HCT116 (cell line): ENCODE results near the gene OR4E1.

Source experiments
- CTCF ChIP-seq, 3 experiments: fragments of 200-600 bp in 1 of 3; sonication (generic) in 1 of 3; IDR thresholded peaks in 2 of 3; conservative IDR thresholded peaks in 1 of 3; 2 replicates each; pipeline ENCODE4 v1.5.1; 2012 to 2017; ENCODE audit warnings: low read depth in 2 of 3, low read length in 2 of 3, antibody characterized with exemption in 1 of 3, borderline replicate concordance in 1 of 3, control low read depth in 1 of 3, mild to moderate bottlenecking in 1 of 3, mixed read lengths in 1 of 3, mixed run types in 1 of 3, moderate library complexity in 1 of 3; ENCODE audit not compliant: insufficient read depth in 1 of 3
- MAX ChIP-seq: IDR thresholded peaks from 2 replicates; pipeline ENCODE4 v1.6.1; 2012
- POLR2A ChIP-seq: IDR thresholded peaks from 2 replicates; pipeline ENCODE4 v1.7.0; 2011; ENCODE audit warnings: borderline replicate concordance; ENCODE audit not compliant: insufficient read depth, insufficient read length; ENCODE audit errors: extremely low read depth
- ZNF274 ChIP-seq: fragments of 200-500 bp; sonication (Bioruptor generic); IDR thresholded peaks from 2 replicates; pipeline ENCODE4 v1.6.1; 2014; ENCODE audit warnings: mild to moderate bottlenecking, low read depth, low read length, inconsistent platforms

GRCh38 chr14:21631084-21631483 is 42.5 kb downstream of the OR4E1 start:
- TF ChIP-seq CTCF (IDR thresholded peaks at IDR 0.05 in 2 of 3, conservative IDR thresholded peaks at IDR 0.05 in 1 of 3; ENCODE audit: borderline replicate concordance in 1 of 3, insufficient read depth in 1 of 3, low read depth in 2 of 3, low read length in 2 of 3) (no peak), POLR2A (no peak), ZNF274 (no peak), MAX (no peak)
